Measurements from ENCODE around the gene PPP1R12B.
A peak's percentile ranks its signal among the peaks of the same experiment; 100 is the strongest.
"Not testable (repeated sequence)": the region's sequence is repeated elsewhere in the genome, so short reads cannot be mapped to it uniquely, and the experiment has no call there.

Gene PPP1R12B

GRCh38 chr1:202348005-202348508 lies 442 bp upstream of the PPP1R12B start:
- DNase-seq, result no peak

DNA sequence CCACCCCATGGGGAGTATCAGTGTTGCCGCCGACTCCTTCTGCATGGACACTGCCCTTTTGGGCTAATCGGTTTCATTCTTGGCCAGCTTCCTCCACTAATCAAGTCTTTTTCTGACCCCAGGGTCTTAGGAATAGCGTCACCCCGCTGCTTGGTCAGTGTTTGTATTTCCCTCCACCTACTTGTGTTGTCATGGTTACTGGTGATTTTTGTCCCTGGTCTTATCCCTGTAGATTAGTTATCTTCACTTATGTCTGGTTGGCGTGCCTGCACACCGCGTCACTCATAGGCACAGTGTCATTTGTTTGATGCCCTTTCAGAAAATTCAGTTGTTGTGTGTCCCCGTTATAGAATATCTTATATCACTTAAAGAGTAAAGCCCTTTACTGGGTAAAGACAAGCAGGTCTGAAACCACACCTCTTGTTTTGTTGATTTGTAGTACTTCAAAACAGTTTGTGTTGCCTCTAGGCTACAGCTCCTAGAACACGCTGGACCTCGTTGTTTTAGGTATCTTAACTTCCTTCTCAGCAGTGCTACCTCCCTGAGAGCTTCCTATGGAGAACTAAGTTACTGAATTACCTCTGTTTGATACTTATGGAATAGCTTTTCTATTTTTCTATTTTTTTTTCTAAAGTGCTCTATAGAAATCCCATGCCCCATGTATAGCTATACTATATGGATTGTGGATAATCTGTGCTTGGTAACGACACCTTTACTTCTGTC lies 868 bp downstream of the PPP1R12B start:
- DNase-seq, result peak; percentile 24

- peak; percentile 76 for DNase-seq
Measured at GRCh38 chr1:202351725-202352124, 3.2 kb downstream of the PPP1R12B start.

DNA sequence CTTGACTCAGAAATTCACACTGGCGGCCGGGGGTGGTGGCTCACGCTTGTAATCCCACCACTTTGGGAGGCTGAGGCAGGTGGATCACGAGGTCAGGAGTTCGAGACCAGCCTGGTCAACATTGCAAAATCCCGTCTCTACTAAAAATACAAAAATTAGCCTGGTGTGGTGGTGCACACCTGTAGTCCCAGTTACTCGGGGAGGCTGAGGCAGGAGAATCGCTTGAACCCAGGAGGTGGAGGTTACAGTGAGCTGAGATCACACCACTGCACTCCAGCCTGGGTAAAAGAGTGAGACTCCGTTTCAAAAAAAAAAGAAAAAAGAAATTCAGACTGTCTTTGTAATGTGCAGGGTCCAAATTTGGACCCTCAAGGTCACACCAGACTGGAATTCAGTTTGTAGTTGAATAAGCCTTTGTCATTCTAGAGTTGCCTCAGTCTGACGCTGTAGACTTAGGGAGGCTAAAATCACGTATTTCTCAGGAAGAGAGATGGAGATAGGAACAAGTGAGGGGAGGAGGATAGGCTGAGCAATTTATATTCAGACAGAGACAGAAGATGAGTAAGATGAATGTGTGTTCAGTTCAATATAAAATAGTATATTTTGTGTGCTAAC lies 4.2 kb downstream of the PPP1R12B start:
- not testable (repeated sequence) for DNase-seq

DNA sequence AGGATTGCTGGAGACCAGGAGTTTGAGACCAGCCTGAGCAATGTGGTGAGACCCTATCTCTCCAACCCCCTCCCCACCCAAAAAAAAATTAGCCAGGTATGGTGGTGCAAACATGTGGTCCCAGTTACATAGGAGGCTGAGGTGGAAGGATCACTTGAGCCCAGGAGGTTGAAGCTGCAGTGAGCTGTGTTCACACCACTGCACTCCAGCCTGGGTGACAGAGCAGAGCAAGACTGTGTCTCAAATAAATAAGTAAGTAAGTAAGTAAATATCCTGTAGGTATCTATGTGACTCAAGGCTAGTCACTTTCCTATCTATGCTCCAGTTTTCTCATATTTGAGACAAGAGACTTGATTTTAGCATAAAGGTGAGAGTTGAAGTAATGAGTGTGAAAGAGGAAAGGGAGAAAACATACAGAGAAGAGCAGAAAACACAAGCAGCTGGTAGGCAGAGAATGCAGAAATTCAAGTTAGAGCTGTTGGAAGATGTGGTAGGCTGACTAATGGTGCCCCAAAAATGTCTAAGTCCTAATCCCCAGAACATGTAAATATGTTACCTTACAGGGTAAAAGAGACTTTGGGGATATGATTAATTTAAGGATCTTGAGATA lies 7.5 kb downstream of the PPP1R12B start:
- no peak for DNase-seq

GRCh38 chr1:202357506-202357905 lies 9.0 kb downstream of the PPP1R12B start:
- no peak for DNase-seq

DNA sequence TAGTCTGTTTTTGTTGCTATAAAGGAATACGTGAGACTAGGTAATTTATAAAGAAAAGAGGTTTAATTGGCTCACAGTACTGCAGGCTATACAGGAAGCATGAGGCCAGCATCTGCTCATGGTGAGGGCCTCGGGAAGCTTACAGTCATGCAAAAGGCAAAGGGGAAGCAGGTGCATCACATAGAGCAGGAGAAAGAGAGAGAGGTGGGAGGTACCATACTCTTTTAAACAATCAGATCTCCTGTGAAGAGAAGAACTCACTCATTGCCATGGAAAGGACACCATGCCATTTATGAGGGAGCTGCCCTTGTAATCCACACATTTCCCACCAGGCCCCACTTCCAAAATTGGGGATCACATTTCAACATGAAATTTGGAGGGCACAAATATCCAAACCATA lies 12.7 kb downstream of the PPP1R12B start:
- no peak for DNase-seq

DNA sequence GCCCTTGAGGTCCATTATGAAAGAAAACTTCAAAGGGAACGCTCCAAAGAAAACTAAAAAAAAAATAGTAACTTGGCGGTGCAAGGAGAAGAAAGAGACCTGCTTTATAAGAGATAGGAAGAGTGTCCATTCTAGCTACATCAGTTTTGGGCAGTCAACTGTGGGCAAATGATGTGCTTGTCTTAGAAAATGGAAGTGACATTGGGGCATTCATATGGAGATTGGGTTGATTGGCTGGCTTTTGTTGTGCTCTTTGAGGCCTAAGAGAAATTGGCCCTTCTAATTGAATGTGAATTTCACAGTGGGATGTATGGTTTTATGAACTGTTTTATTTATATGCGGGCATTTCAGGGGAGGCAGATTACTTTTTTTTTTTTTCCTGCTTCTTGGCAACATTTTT lies 13.2 kb downstream of the PPP1R12B start:
- no peak for DNase-seq

DNA sequence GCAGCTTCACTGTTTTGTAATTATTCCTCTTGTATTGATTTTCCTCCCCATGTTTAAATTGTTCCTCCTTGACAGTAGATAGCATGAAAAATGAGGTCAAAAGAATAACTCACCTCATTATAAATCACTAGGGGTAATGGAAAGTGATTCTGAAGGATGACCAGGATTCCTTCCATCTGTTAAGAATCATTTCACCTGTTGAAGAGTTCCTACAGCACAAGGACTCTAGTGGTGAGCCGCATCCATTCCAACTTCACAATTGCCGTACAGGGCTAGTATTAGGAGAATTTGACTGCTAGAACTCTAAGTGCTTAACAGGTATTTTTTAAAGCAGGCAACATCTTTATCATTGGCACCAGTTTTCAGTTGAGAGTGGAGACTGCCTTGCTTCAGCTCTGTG lies 13.7 kb downstream of the PPP1R12B start:
- DNase-seq, result no peak

DNA sequence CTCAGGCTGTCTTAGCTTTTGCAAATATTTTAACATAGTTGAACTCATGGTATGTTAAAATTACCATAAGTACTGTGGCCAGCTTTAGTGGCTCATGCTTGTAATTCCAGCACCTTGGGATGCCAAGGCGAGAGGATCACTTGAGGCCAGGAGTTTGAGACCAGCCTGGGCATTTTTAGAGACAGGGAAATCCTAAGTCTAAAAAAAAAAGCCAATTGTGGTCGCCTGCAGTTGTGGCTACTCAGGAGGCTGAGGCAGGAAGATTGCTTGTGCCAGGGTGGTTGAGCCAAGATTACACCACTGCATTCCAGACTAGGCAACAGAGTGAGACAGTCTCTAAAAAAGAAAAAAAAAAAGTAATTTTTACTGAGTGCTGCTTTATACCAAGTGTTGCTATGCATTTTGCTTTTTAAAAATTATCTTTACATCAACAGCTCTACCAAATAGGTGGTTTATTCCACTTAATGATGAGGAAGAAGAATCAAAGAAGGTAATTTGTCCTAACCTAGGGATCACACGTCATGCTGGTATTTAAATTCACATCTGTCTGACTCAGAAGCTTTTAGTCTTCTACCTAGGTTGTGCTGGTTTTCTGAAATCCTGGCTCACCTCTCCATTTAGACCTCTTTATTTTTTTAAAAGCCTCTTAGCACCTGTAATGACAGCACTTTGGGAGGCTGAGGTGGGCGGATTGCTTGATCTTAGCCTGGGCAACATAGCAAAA lies 16.8 kb downstream of the PPP1R12B start:
- no peak for DNase-seq

DNA sequence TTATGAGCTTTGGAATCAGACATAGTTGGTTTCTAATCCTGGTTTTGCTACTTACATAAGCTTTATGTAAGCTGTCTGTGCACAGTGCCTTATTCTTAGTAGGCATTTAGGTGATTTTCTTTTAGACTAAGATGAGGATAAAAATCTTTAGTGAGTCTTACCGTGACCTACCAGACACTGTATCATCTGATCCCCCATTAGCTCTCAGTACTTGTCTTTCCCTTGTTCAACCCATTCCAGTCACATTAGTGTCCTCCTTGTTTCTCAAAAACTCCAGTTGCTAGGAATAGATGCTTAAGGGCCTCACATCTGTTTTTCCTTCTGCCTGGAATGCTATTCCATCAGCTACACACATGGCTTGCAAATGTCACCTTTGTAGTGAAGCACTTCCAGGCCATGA lies 18.8 kb downstream of the PPP1R12B start:
- no peak for DNase-seq

GRCh38 chr1:202370906-202371305 lies 22.4 kb downstream of the PPP1R12B start:
- DNase-seq, result not testable (repeated sequence)

DNA sequence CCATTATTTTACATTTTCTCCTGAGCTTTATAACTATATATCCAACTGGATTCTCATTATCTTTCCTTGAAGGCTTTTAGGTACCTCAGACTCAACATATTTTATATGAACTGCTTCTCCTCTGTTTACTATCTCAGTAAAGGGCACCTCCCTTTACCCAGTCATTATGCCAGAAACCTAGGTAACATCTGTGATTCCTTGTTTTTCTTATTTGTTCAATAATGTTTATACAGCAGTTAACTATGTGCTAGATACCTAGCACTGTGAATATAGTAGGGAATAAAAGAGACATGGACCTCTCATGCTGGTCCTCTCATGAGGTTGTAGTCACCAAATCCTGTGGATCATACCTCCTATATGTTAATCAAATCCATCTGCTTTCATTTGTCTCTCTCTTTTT lies 25.6 kb downstream of the PPP1R12B start:
- no peak for DNase-seq

DNA sequence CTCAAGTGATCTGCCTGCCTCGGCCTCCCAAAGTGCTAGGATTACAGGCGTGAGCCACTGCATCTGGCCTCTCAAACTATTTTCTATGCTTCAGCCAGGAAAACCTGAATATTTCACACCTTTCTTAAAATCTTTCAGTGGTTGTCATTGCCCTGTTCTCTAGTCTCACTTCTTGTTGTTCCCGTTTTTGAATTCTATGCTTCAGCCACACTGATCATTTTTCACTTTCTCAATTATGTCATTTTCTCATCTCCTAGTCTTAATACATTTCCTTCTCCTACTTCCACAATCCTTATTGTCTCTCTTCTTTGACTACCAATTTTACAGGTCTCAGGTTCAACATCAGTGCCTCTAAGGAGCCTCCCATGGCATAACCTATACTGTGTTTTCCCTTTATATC lies 26.7 kb downstream of the PPP1R12B start:
- not testable (repeated sequence) for DNase-seq

DNA sequence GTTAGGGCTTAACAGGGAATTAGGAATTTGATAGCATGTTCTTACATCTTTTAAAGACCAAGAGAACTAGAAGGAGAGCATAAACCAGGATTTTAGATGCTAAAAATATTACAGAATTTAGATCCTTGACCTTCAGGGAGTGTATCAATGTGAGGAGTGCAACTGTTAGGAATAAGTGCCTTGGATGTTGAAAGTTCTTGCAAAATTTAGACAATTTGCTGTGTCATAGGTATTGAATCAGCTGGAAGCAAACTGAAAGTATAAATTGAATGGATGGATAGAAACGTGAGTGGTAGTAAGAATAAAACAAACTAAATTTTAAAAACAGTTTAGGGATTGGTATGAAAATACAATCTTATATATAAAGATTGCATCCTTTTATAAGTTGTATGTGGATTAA lies 27.7 kb downstream of the PPP1R12B start:
- DNase-seq, result no peak

DNA sequence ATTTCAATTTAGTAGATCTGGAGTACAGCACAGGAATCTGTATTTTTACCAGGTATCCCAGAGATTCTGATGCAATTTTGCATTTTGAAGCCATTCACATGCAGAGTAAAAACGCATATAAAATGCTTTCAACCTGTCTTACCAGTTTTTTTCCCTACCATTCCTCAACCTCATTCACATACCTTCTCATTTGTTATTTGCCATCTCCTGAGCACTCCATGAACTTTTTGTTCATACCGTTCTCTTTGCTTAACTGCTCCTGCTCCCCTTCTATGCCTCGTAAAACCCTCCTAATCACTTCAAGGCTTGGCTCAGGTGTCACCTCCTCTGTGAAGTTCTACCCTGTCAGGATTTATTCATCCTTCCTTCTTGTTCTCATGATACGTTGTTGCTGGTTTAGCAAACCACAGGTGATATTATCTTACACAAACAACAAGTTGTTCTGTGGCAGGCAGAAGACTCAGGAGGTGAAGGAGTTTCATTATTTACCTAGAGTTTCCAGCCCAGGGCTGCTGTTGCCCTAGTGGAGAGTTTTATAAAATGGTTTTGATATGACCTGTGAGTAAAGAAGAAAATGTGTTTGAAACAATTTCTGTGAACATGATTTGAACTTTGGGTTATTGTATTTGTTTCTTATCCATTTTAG lies 31.5 kb downstream of the PPP1R12B start:
- peak; percentile 34 for DNase-seq

- not testable (repeated sequence) for DNase-seq
Measured at GRCh38 chr1:202380535-202380934, 32.0 kb downstream of the PPP1R12B start.

- DNase-seq, result not testable (repeated sequence)
Measured at GRCh38 chr1:202381867-202382266, 33.4 kb downstream of the PPP1R12B start.

GRCh38 chr1:202395831-202396230 lies 47.3 kb downstream of the PPP1R12B start:
- DNase-seq, result not testable (repeated sequence)

DNA sequence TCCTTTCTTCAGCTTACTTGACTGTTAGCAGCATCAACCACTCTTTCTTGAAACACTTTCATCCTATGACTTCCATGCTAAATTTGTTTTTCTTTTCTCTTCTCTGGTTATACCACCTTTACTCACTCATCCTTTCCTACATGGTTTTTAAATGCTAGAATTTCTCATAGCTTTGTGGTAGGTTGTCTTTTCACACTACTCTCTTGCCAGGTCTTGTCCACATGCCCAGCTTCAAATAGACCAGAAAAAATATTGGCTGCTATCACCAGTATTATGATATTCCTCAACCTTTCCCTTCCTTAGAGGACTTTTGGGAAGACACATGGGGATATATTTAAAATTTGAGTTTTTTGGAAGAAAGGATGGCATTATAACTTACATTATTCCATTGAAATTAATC lies 48.8 kb downstream of the PPP1R12B start:
- no peak for DNase-seq

GRCh38 chr1:202398439-202398838 lies 49.9 kb downstream of the PPP1R12B start:
- not testable (repeated sequence) for DNase-seq

GRCh38 chr1:202401771-202402170 lies 53.3 kb downstream of the PPP1R12B start:
- DNase-seq, result peak; percentile 16

GRCh38 chr1:202403381-202403780 lies 54.9 kb downstream of the PPP1R12B start:
- not testable (repeated sequence) for DNase-seq

All from DMS79 treated with DMSO at 0.1 percent for 48 hours (cell line).